GM12878 (cell line): ENCODE data around the gene NEK8. TPM values are rescaled to one million over a fixed set of nuclear protein-coding genes. Genes with fewer than 3 reads are reported as not detected.

Source experiments
- ATAC-seq: fragments of 200-7000 bp; cut with Tn5 transposase; 3 replicates; pipeline ENCODE4 v1.9.1; 2020; ENCODE audit warnings: mild to moderate bottlenecking, moderate library complexity
- BruUV-seq: library from RNA; stranded (reverse); fragments of 400-500 nt; replicated peaks from 2 replicates; lab custom pipeline; 2021; lab: Mats Ljungman, UMichigan
- CTCF ChIA-PET: fragments of 300-600 bp; sonication (Branson Sonifier 250); formaldehyde crosslinking; extraction: SDS; loops from one replicate; lab custom pipeline; 2021; ENCODE audit warnings: inconsistent platforms; lab: Yijun Ruan, JAX
- POLR2A ChIA-PET: fragments of 350-600 bp; formaldehyde crosslinking; extraction: SDS; loops from one replicate; lab custom pipeline; 2021; ENCODE audit warnings: inconsistent platforms; lab: Charles Lee
- RAD21 ChIA-PET: fragments of 300-600 bp; sonication (Branson Sonifier 250); formaldehyde crosslinking; loops from one replicate; lab custom pipeline; 2023; ENCODE audit warnings: antibody characterized with exemption; ENCODE audit not compliant: unreplicated experiment; lab: Charles Lee
- SMC1A ChIA-PET: fragments of 300-600 bp; sonication (Branson Sonifier 250); formaldehyde crosslinking; loops from one replicate; lab custom pipeline; 2023; ENCODE audit not compliant: unreplicated experiment, uncharacterized antibody; lab: Charles Lee
- DNase-seq: peaks from one replicate; pipeline ENCODE4 v3.0.0-alpha.2; 2011; ENCODE audit warnings: low read depth, low spot score
- FAIRE-seq: peaks from 3 replicates; lab custom pipeline; 2011; peaks lifted over from hg19 to GRCh38; lab: Jason Lieb, UNC
- H2AFZ ChIP-seq: 2 replicates; pipeline ENCODE4 v1.6.0; 2011; ENCODE audit warnings: low read depth, low read length, control low read depth; ENCODE audit not compliant: control insufficient read depth
- H3K27ac ChIP-seq: 2 replicates; pipeline ENCODE4 v1.5.1; 2011; ENCODE audit warnings: control low read depth; ENCODE audit not compliant: control insufficient read depth, insufficient read depth
- H3K27me3 ChIP-seq, 2 experiments: replicated peaks in 1 of 2; 2 replicates each; pipeline versions ENCODE4 v1.6.0 to v1.6.1; 2011; ENCODE audit warnings: low read length in 1 of 2; ENCODE audit not compliant: control insufficient read depth in 2 of 2, insufficient read depth in 2 of 2
- H3K36me3 ChIP-seq, 2 experiments: 2 replicates each; pipeline ENCODE4 v1.5.1; 2011; ENCODE audit warnings: low read length in 1 of 2; ENCODE audit not compliant: control insufficient read depth in 2 of 2, insufficient read depth in 2 of 2
- H3K4me1 ChIP-seq: 2 replicates; pipeline ENCODE4 v1.6.1; 2011; ENCODE audit warnings: mild to moderate bottlenecking, low read length, moderate library complexity, mixed read lengths; ENCODE audit not compliant: control insufficient read depth, insufficient read depth
- H3K4me2 ChIP-seq: 2 replicates; pipeline ENCODE4 v1.6.0; 2011; ENCODE audit warnings: control low read depth; ENCODE audit not compliant: control insufficient read depth, insufficient read depth
- H3K4me3 ChIP-seq: fragments of 200-600 bp; sonication (generic); 2 replicates; pipeline ENCODE4 v1.5.1; 2016
- H3K79me2 ChIP-seq: 2 replicates; pipeline ENCODE4 v1.6.0; 2011; ENCODE audit warnings: low read length; ENCODE audit not compliant: control insufficient read depth, insufficient read depth
- H3K9ac ChIP-seq: 2 replicates; pipeline ENCODE4 v1.8.0; 2011; ENCODE audit warnings: low read length, control low read depth, mixed read lengths; ENCODE audit not compliant: control insufficient read depth, insufficient read depth
- H3K9me3 ChIP-seq: replicated peaks from 3 replicates; pipeline ENCODE4 v1.5.1; 2011; ENCODE audit warnings: mild to moderate bottlenecking, low read length; ENCODE audit not compliant: control insufficient read depth, insufficient read depth
- H4K20me1 ChIP-seq: 2 replicates; pipeline ENCODE4 v1.6.0; 2011; ENCODE audit not compliant: control insufficient read depth, insufficient read depth
- BCLAF1 ChIP-seq: fragments of 450-650 bp; IDR thresholded peaks from 2 replicates; pipeline ENCODE4 v1.6.1; 2017; ENCODE audit warnings: antibody characterized with exemption, mild to moderate bottlenecking, moderate library complexity
- CBFB ChIP-seq: IDR thresholded peaks from 2 replicates; pipeline ENCODE4 v1.6.1; 2016; ENCODE audit warnings: antibody characterized with exemption, low read depth
- IKZF1 ChIP-seq: fragments of 450-650 bp; conservative IDR thresholded peaks from 2 replicates; pipeline ENCODE4 v1.6.1; 2017; ENCODE audit warnings: antibody characterized with exemption, mild to moderate bottlenecking
- MEF2A ChIP-seq: IDR thresholded peaks from 2 replicates; pipeline ENCODE4 v1.6.1; 2011; ENCODE audit warnings: low read depth, mild to moderate bottlenecking, low read length, moderate library complexity; ENCODE audit not compliant: insufficient read depth
- MTA2 ChIP-seq: fragments of 450-650 bp; IDR thresholded peaks from 2 replicates; pipeline ENCODE4 v1.6.1; 2016; ENCODE audit warnings: low read depth, mild to moderate bottlenecking, moderate library complexity
- POLR2AphosphoS2 ChIP-seq: IDR thresholded peaks from 2 replicates; pipeline ENCODE4 v1.6.1; 2011; ENCODE audit warnings: low read depth, mild to moderate bottlenecking, low read length, improper control_type of control experiment, moderate library complexity
- RBBP5 ChIP-seq: fragments of 200-600 bp; sonication (generic); conservative IDR thresholded peaks from 2 replicates; pipeline ENCODE4 v1.6.1; 2016
- REST ChIP-seq: IDR thresholded peaks from 2 replicates; pipeline ENCODE4 v1.6.1; 2012; ENCODE audit warnings: mild to moderate bottlenecking, low read depth, low read length
- TBL1XR1 ChIP-seq: IDR thresholded peaks from 2 replicates; pipeline ENCODE4 v1.6.1; 2012; ENCODE audit warnings: low read depth, low read length, improper control_type of control experiment
- YBX1 ChIP-seq: fragments of 450-650 bp; IDR thresholded peaks from 2 replicates; pipeline ENCODE4 v1.6.1; 2016; ENCODE audit warnings: antibody characterized with exemption
- ZNF687 ChIP-seq: fragments of 450-650 bp; IDR thresholded peaks from 2 replicates; pipeline ENCODE4 v1.6.1; 2017; ENCODE audit warnings: mild to moderate bottlenecking, moderate library complexity
- WGBS: methylation state at CpG from one replicate; pipeline ENCODE4 v1.1.6; 2016; ENCODE audit warnings: low lambda C conversion rate; ENCODE audit not compliant: insufficient replicate concordance, insufficient coverage; ENCODE audit errors: missing lambda C conversion rate; 5-methylcytosine and 5-hydroxymethylcytosine counted together
- in situ Hi-C: fragments of 300-500 bp; cut with MboI; formaldehyde crosslinking; loops from 9 replicates; pipeline ENCODE4 v1.14.3; 2018; ENCODE audit warnings: mixed read lengths
- intact Hi-C: fragments of 100-400 bp; cut with micrococcal nuclease; formaldehyde crosslinking; loops from one replicate; pipeline ENCODE4 v1.14.2; 2022; ENCODE audit not compliant: unreplicated experiment
- polyA plus RNA-seq, 11 experiments: library from polyadenylated mRNA; depleted of rRNA in 4 of 11; unstranded in 6 of 11; stranded (reverse) in 5 of 11; fragments of >200 nt; fragmentation: Nextera tagmentation in 4 of 11; fragmentation: Illumina TruSeq in 1 of 11; extraction: Ambion mirVana in 4 of 11; extraction: Trizol in 1 of 11; gene quantifications; 1 replicate in 1 of 11; 2 replicates in 10 of 11; pipeline versions ENCODE4 v1.2.1 to v1.2.3, GENCODE V29; 2011 to 2016; ENCODE audit warnings: inconsistent platforms in 2 of 11, missing spikeins in 2 of 11, low read depth in 1 of 11
- total RNA-seq, 4 experiments: library from RNA; depleted of rRNA in 3 of 4; stranded (reverse); fragments of >200 nt in 3 of 4; fragmentation: Illumina TruSeq in 1 of 4; extraction: Trizol in 1 of 4; gene quantifications; 2 replicates each; pipeline versions ENCODE4 v1.2.1 to v1.2.3, GENCODE V29; 2013 to 2021

The NEK8 gene
- total and polyA plus RNA-seq, 10 of the 15 experiments (the other 5 are each of a cell fraction or from before 2014, with no cell fraction given), result 2.3 to 14.3 (median 9.4) TPM

- Histone ChIP-seq H2AFZ (no peak overlapping the region), H3K27ac (peak overlapping the region; percentile 95), H3K36me3 (peaks cover 25 to 28% of the 10 kb centered on the region in 2 experiments), H3K27me3 (no peaks in the 10 kb centered on the region), H3K79me2 (peaks cover 77% of the 10 kb centered on the region), H4K20me1 (peaks cover 16% of the 10 kb centered on the region), H3K4me1 (peaks cover 68% of the 10 kb centered on the region), H3K9ac (peak overlapping the region; percentile 98), H3K4me3 (peak overlapping the region; percentile 92), H3K4me2 (peak overlapping the region; percentile 85), H3K9me3 (peaks cover 2% of the 10 kb centered on the region; the same call in 2 of the 3 replicates)
- FAIRE-seq, result no peak
- peak; percentile 1 for ATAC-seq
- ChIA-PET SMC1A (interaction anchor here (1.2 to 17.8 kb wide), 3 partner anchors 16 to 205 kb away, joined by 3 to 326 read pairs (median 4); partner anchors contain the start of genes NEK8, RPL23A and TLCD1), CTCF (interaction anchor here (0.7 to 10.0 kb wide), 6 partner anchors 17 to 1263 kb away, joined by 3 to 394 read pairs (median 18); partner anchors contain the start of genes NEK8, RPL23A and TLCD1), RAD21 (interaction anchor here (1.3 to 17.4 kb wide), 3 partner anchors 18 to 25 kb away, joined by 4 to 375 read pairs (median 8); partner anchors contain the start of genes NEK8, RPL23A and TLCD1), POLR2A (interaction anchor here (1.0 to 15.2 kb wide), 8 partner anchors 11 to 207 kb away, joined by 3 to 485 read pairs (median 4); partner anchors contain the start of genes FAM222B, NEK8, PHF12 and RPL23A)
- WGBS, result under 1% methylated on average over 41 of the region's 61 CpGs
- DNase-seq, result no peak
- intact Hi-C loops, result no loop called here
- in situ Hi-C loops, result loop anchor here (25.0 kb wide), 1 partner anchor 1282 kb away; the partner anchor contains the start of gene KSR1
- BruUV-seq, result TSS peak; percentile 71
- TF ChIP-seq BCLAF1 (no peak), REST (no peak), POLR2AphosphoS2 (no peak), RBBP5 (no peak), IKZF1 (no peak), MTA2 (no peak), CBFB (no peak), MEF2A (no peak), TBL1XR1 (peak; percentile 4; the same call in 1 of the 2 replicates), ZNF687 (0 out of 2 replicates have a peak, but pooled peaks have one; percentile 62), YBX1 (no peak)
Measured at GRCh38 chr17:28744104-28744971, 15.8 kb downstream of the NEK8 start.
